ENCODE data around the gene NMD3.
"Not testable (repeated sequence)": the region's sequence is repeated elsewhere in the genome, so short reads cannot be mapped to it uniquely, and the experiment has no call there.

NMD3 gene

DNA sequence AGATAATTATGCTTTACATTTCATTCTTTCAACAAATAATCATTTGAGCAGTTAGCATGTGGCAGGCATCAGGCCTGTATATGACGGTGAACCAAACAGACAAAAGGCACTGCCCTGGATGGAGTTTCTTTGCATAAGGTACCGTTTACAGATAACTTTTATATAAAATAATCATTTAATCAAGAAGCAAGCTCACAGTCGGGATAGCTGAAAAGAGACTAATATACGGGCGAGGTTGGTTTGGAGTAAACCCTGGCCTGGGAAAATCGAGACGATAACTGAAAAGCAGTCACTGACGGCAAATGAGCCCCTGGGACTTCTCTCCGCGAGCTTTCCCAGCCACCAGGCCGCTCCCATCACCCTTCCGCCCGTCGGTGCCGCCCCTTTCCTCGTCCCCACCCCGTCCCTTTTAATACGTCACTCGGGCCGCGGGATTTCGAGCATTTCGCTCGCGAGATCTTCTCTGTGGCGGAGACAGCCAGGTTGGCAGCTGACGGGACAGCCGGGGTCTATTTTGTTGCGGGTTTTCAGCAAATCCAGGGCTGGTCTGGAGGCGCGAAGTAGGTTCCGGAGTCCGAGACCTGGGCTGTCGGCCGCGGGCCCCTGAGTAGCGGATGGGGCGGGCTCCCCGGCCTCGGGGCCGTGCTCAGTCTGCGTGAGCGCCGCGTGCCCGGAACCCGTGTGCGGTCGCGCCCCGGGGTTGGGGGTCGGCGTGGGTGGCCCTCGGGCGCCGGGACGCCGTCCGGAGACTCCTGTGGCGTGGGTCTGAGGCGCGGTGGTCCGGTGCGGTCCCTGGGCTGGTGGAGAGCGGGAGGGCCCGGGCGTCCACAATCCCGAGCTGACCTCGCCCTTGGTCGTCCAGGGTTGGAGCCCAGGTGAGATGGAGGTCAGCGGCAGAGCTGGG is at the start of gene NMD3:
NMD3 (plus strand) TSS at position 462 of the 904 bp plus-strand sequence. CDS start 703 bp downstream, outside the sequence.
- DNase-seq (ENCODE audit: low spot score in 2 of 2) (peak; percentile 86), ATAC-seq (replicated peaks; ENCODE audit: extremely low read depth, poor library complexity, severe bottlenecking) (peak; percentile 96)
- Mint-ChIP-seq H3K36me3 (ENCODE audit: insufficient read depth) (peaks cover 12% of the 10 kb centered on the region), H3K4me3 (peak within 1 kb of the TSS; percentile 88), H3K9me3 (no peaks in the 10 kb centered on the region), H3K27ac (ENCODE audit: low read depth) (peak within 1 kb of the TSS; percentile 97), H3K4me1 (peaks cover 16% of the 10 kb centered on the region), H3K27me3 (no peaks in the 10 kb centered on the region)

DNA sequence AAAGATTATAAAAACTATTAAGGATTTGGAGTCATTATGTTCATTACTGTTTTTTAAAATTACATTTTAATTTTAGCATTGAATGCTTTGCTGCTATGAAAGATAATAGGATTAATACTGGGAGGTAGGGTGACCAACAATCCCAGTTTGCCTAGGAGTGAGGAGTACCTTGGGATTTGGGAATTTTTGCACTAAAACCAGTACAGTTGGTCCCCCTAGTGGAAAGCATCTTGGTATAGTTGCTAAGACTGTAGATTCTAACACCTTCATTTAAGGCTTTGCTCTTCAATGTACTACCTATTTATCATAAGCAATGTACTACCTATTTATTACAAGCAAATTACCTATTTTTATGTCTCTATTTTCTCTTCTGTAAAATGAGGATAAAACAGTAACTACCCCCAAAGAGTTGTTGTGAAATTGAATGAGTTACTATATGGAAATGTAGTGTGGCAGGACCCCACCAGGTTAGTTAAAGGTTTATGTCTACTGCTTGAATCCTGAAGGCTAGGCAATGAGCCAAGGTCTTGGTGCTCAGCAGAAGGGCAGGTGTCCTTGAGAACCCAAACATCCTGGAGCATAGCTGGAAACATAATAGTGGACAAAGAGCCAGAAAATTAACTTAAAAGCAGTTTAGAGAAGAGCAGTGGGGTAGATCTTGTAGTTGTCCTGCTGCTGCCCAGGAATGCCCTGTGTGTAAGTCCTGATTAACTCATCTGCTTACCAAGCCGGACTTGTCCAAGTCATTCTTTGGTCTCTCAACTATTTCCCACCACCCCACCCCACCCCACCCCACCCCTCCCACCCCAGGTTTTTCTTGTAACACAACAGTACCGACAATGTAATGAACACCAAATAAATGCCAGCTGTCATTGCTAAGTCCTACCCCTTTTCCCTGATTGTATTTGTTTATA is 49.2 kb upstream of the NMD3 start:
- Mint-ChIP-seq H3K9me3 (no peaks in the 10 kb centered on the region), H3K27me3 (peaks cover 38% of the 10 kb centered on the region), H3K27ac (ENCODE audit: low read depth) (no peak overlapping the region), H3K4me1 (no peaks in the 10 kb centered on the region), H3K4me3 (no peak overlapping the region), H3K36me3 (ENCODE audit: insufficient read depth) (no peaks in the 10 kb centered on the region)
- DNase-seq (ENCODE audit: low spot score in 2 of 2) (no peak), ATAC-seq (replicated peaks; ENCODE audit: extremely low read depth, poor library complexity, severe bottlenecking) (no peak)

DNA sequence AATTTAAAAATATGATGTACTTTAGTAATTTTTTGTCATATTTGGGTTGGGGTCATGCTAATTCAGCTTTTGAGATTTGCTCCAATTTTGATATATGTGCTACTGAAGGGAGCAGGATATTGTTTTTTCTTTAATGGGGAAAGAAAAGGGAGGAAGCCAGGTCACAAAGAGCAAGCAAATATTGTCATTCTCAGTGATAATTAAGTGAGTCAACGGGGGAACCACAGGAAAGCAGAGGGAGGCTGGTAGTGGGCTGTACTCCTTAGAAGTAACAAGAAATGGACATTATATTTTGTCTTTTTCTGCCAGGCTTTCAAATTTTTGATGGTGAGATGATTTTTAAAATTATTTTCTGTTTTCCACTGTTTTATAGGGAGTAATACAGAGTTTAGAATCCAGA is 45.6 kb upstream of the NMD3 start:
- Mint-ChIP-seq H3K36me3 (ENCODE audit: insufficient read depth) (no peaks in the 10 kb centered on the region), H3K4me1 (no peaks in the 10 kb centered on the region), H3K4me3 (no peak overlapping the region), H3K27ac (ENCODE audit: low read depth) (no peak overlapping the region), H3K27me3 (peaks cover 40% of the 10 kb centered on the region), H3K9me3 (no peaks in the 10 kb centered on the region)
- DNase-seq (ENCODE audit: low spot score in 2 of 2) (no peak), ATAC-seq (replicated peaks; ENCODE audit: extremely low read depth, poor library complexity, severe bottlenecking) (no peak)

DNA sequence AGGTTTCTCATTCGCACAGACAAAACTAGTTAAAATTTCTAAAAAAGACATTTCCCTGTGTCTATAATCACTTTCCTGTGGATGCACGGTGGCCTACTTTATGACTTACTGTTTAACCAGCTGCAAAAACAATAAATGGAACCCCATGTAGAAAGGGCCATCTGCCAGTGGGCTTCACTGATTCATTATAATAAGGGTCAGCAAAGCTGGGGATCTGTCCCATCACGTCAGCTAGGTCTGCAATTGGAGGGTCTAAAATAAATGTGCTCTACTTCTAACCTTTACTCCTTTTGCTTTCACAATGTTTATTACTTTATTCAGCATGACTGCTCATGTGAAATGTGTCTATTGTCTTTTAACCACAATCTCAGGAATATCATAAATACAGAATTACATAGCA is 43.1 kb upstream of the NMD3 start:
- no peak overlapping the region for H3K4me3 Mint-ChIP-seq
- no peaks in the 10 kb centered on the region for H3K4me1 Mint-ChIP-seq
- H3K27ac Mint-ChIP-seq (ENCODE audit: low read depth), result no peak overlapping the region
- H3K36me3 Mint-ChIP-seq (ENCODE audit: insufficient read depth), result no peaks in the 10 kb centered on the region
- ATAC-seq (replicated peaks; ENCODE audit: extremely low read depth, poor library complexity, severe bottlenecking) (no peak), DNase-seq (ENCODE audit: low spot score in 2 of 2) (no peak)
- peaks cover 50% of the 10 kb centered on the region for H3K27me3 Mint-ChIP-seq
- no peaks in the 10 kb centered on the region for H3K9me3 Mint-ChIP-seq

DNA sequence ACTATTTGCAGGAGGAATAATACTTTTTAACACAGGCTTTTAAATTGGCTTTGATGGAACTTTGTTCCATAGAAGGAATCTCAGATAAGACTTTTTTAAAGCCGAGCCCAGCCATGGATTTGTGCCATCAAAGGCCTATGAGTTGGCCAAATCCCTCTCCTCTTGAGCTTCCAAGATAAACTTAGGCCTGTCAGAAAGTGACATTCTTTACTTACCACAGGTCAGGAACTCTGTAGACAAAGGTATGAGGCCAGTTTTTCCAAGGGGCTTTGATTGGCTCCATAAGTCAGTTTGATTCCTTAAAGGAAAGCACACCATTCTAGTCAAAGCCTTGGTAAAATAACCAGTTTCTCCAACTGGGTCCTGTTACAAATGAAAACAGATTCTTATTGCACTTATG is 39.7 kb upstream of the NMD3 start:
- ATAC-seq (replicated peaks; ENCODE audit: extremely low read depth, poor library complexity, severe bottlenecking); H3K4me1 Mint-ChIP-seq; H3K4me3 Mint-ChIP-seq; H3K27ac Mint-ChIP-seq (ENCODE audit: low read depth); H3K9me3 Mint-ChIP-seq; DNase-seq (ENCODE audit: low spot score in 2 of 2); H3K36me3 Mint-ChIP-seq (ENCODE audit: insufficient read depth): not testable (repeated sequence)
- H3K27me3 Mint-ChIP-seq, result peaks cover 44% of the 10 kb centered on the region

DNA sequence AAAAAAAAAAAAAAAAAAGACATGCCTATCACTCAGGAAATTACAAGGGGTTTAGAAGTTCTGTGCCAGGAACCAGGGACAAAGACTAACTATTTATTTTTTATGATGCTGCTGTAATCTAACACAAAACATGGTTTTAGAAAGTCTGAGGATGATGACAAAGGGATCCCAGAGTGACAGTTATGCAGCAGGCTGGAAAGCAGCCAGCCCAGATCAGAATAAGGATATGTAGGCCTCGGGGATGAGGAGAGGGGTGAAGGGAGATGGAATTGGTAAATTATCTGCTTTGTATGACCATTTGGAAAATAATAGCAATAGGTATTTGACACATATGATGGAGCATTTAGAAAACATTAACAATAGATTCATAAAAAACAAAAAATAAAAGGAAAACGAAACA is 34.1 kb upstream of the NMD3 start:
- Mint-ChIP-seq H3K27ac (ENCODE audit: low read depth) (no peak overlapping the region), H3K36me3 (ENCODE audit: insufficient read depth) (no peaks in the 10 kb centered on the region), H3K4me3 (no peak overlapping the region), H3K27me3 (peaks cover 21% of the 10 kb centered on the region), H3K4me1 (peaks cover 5% of the 10 kb centered on the region), H3K9me3 (no peaks in the 10 kb centered on the region)
- ATAC-seq (replicated peaks; ENCODE audit: extremely low read depth, poor library complexity, severe bottlenecking), result no peak
- DNase-seq (ENCODE audit: low spot score in 2 of 2), result no peak

DNA sequence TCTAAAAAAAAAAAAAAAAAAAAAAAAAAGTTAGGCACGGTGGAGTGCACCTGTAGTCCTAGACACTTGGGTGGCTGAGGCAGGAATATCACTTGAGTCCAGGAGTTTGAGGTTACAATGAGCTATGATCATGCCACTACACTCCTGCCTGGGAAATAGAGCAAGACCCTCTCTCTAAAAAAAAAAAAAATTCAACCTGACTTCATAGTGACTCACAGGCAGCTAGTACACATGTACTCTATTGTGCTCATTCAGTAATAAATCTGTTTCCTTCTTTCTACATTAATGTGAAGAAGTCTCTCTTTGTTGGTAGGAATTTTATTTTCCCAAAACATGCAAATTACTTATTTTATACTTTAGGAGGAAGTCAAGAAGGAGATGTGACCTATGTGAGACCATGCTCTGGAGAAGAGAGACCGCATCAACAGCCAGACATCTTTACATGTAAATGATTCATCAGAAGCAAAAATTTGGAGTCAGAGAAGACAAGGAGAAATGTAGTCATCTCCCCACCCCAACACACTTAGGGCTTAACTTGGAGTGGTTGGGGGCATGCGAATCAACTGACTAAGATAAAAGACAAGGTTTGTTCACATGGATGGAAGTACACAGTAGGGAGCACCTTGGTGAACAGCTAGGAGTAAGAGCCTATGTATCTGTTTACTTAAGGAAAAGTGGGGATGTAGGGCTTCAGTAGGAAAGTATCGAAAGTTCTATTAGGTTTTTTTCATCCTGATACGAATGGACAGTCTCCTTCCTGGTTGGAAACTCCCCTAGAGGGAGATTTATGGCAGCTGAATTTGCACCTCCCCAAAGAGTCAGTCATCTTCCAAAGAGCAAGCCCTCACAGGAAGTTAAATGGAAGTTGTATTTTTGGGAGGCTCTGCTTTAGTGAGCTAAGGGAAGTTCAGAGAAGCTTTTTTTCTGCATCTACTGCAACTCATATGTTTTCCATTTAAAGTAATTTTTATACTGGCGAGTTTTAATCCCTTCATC is 23.0 kb upstream of the NMD3 start:
- Mint-ChIP-seq H3K36me3 (ENCODE audit: insufficient read depth) (no peaks in the 10 kb centered on the region), H3K4me1 (no peaks in the 10 kb centered on the region), H3K4me3 (no peak overlapping the region), H3K27ac (ENCODE audit: low read depth) (no peak overlapping the region), H3K9me3 (no peaks in the 10 kb centered on the region), H3K27me3 (peaks cover 61% of the 10 kb centered on the region)
- ATAC-seq (replicated peaks; ENCODE audit: extremely low read depth, poor library complexity, severe bottlenecking) (no peak), DNase-seq (ENCODE audit: low spot score in 2 of 2) (no peak)

DNA sequence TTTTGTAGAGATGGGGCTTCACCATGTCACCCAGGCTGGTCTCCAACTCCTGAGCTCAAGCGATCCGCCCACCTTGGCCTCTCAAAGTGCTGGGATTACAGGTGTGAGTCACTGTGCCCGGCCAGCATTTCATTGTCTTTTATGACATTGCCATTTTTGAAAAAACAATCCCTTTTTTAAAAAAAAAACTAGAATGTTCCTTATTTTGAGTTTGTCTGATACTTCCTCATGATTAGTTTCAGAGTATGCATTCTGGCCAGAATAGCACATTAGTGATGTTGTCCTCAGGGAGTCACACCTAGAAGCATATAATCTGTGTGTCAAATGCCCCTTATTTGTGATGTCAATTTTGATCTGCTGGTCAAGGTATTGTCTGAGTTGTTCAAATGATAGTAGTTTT is 21.2 kb upstream of the NMD3 start:
- Mint-ChIP-seq H3K36me3 (ENCODE audit: insufficient read depth) (no peaks in the 10 kb centered on the region), H3K27ac (ENCODE audit: low read depth) (no peak overlapping the region), H3K4me1 (no peaks in the 10 kb centered on the region)

DNA sequence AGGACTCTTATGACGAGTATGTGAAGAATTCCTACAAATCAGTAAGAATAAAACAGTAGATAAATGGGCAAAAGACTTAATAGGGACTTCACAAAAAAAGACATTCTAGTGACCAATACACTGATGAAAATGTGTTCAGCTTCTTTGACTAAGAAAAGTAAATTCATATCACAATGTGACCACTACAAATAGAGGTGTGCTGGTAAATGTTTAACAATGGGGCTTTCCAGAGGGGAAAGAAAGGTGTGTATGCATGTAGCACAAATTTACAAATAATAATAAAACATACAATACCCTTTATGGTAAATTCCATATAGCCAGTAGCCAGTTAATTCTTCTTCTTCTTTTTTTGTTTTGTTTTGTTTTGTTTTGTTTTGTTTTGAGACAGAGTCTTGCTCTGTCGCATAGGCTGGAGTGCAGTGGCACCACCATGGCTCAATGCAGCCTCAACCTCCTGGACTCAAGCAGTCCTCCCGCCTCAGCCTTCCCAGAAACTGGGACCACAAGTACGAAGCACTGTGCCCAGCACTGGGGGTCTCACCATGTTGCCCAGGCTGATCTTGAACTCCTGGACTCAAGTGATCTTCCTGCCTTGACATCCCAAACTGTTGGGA is 17.5 kb upstream of the NMD3 start:
- Mint-ChIP-seq H3K4me3 (no peak overlapping the region), H3K27ac (ENCODE audit: low read depth) (no peak overlapping the region)
- ATAC-seq (replicated peaks; ENCODE audit: extremely low read depth, poor library complexity, severe bottlenecking), result no peak

More for the DNA sequence above, 21.2 kb upstream of the NMD3 start:
- DNase-seq (ENCODE audit: low spot score in 2 of 2) (no peak), ATAC-seq (replicated peaks; ENCODE audit: extremely low read depth, poor library complexity, severe bottlenecking) (no peak)
- H3K4me3 Mint-ChIP-seq, result no peak overlapping the region
- H3K9me3 Mint-ChIP-seq, result no peaks in the 10 kb centered on the region
- H3K27me3 Mint-ChIP-seq, result peaks cover 55% of the 10 kb centered on the region

DNA sequence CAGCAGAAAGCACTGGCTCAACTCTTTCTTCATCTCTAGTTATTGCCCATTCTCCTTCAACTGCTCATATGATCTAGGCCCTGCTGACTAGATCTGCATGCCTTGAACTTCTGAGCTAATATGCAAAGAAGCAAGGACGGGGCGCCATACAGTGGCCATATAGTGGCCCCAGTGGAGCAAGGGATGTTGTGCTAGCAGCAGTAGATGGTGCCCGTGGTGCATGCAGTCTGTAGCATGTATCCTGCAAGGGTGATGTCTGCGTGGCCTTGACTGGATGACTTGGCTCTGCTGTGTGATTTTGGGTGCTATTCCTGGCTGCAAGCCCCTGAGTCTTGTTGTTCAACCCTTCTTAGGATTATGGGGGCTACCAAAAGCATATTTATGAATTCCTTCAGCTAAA is 12.2 kb upstream of the NMD3 start:
- no peak overlapping the region for H3K27ac Mint-ChIP-seq (ENCODE audit: low read depth)
- no peaks in the 10 kb centered on the region for H3K9me3 Mint-ChIP-seq
- DNase-seq (ENCODE audit: low spot score in 2 of 2), result no peak
- ATAC-seq (replicated peaks; ENCODE audit: extremely low read depth, poor library complexity, severe bottlenecking), result no peak
- H3K36me3 Mint-ChIP-seq (ENCODE audit: insufficient read depth), result no peaks in the 10 kb centered on the region
- H3K27me3 Mint-ChIP-seq, result peaks cover 4% of the 10 kb centered on the region
- H3K4me1 Mint-ChIP-seq, result no peaks in the 10 kb centered on the region
- H3K4me3 Mint-ChIP-seq, result no peak overlapping the region

More for the DNA sequence above, 17.5 kb upstream of the NMD3 start:
- DNase-seq (ENCODE audit: low spot score in 2 of 2), result no peak
- Mint-ChIP-seq H3K4me1 (no peaks in the 10 kb centered on the region), H3K27me3 (peaks cover 30% of the 10 kb centered on the region), H3K9me3 (no peaks in the 10 kb centered on the region), H3K36me3 (ENCODE audit: insufficient read depth) (no peaks in the 10 kb centered on the region)

DNA sequence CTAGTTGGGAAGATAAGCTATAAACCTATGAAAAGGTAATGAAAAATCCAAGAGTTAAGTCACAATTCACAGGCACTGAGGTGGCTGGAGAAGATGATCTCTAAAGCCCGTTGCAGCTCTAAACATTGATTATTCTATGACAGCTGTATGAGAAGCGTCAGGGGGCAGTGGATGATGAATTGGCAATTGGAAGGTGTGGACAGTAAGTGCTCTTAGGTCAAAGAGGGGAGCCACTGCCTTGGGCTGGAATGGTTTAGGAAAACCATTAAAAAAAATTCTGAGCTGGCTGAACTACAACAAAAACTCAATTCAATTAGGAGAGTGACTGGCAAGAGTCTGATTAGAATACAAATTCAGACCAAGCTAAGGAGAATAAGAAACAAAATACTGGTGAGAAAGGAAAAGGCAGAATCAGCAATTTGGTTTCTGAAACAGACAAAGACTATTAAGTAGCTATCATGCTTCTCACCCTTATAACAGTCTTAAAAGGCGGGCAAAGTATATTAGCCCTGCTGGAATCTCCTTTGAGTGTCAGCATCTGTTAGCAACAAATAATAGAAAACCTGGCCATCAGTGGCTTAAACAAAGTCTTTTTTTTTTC is 8.8 kb upstream of the NMD3 start:
- Mint-ChIP-seq H3K36me3 (ENCODE audit: insufficient read depth) (no peaks in the 10 kb centered on the region), H3K4me3 (no peak overlapping the region)
- ATAC-seq (replicated peaks; ENCODE audit: extremely low read depth, poor library complexity, severe bottlenecking), result no peak

More for the DNA sequence above, 8.8 kb upstream of the NMD3 start:
- Mint-ChIP-seq H3K4me1 (no peaks in the 10 kb centered on the region), H3K9me3 (no peaks in the 10 kb centered on the region), H3K27me3 (peaks cover 18% of the 10 kb centered on the region), H3K27ac (ENCODE audit: low read depth) (no peak overlapping the region)
- DNase-seq (ENCODE audit: low spot score in 2 of 2), result no peak

Measured in central memory CD8-positive, alpha-beta T cell (primary cell).